Upper lobe of left lung (tissue), 4 donors: ENCODE results near the gene SH2B3.

Experiments
- EP300 ChIP-seq, 4 donors: sonication (generic); formaldehyde crosslinking; IDR thresholded peaks; one replicate each; pipeline ENCODE4 v1.5.1; 2017; ENCODE audit warnings: antibody characterized with exemption in 4 of 4, control low read depth in 2 of 4
- POLR2A ChIP-seq, 4 donors: fragments of 450-650 bp; IDR thresholded peaks; one replicate each; pipeline ENCODE4 v1.5.1; 2016 to 2017; ENCODE audit warnings: antibody characterized with exemption in 4 of 4, mild to moderate bottlenecking in 2 of 4
- POLR2AphosphoS5 ChIP-seq, 2 donors: sonication (generic); formaldehyde crosslinking; IDR thresholded peaks; one replicate each; pipeline ENCODE4 v1.5.1; 2017; ENCODE audit warnings: antibody characterized with exemption in 2 of 2
- TF ChIP-seq, protein P1 (sequence below), 6 experiments: fragments of 450-650 bp in 4 of 6; fragments of 200-600 bp in 2 of 6; sonication (generic) in 2 of 6; IDR thresholded peaks; one replicate each; pipeline ENCODE4 v1.5.1; 2016 to 2019; ENCODE audit warnings: antibody characterized with exemption in 6 of 6

DNA sequence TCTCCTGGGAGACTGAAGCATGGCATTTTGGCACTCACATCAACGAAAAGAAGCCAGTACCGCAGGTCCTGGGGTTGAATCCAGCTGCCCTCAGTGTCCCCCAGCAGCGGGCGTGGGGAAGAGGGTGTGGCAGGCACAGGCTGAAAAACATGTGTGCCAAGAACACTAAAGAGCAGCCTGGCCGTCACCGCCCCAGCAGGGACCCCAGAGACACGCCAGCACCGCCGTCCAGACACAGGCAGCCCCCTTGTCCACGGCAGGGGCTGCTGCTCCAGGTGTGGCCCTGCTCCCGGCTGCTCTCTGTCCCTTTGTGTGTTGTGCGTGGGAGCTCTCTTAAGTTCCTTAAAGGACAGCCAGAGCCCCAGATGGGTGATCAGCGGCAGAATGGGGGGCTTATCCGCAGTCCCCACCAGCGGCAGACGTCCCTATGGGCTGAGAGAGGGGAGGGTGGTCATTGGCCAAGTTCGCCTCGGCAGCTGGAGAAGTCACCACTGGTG, 37.4 kb upstream of the SH2B3 start:
- TF ChIP-seq POLR2A (IDR thresholded peaks at IDR 0.05) (no peak), POLR2AphosphoS5 (IDR thresholded peaks at IDR 0.05) (no peak), EP300 (IDR thresholded peaks at IDR 0.05) (no peak)
- TF ChIP-seq, protein P1, sequence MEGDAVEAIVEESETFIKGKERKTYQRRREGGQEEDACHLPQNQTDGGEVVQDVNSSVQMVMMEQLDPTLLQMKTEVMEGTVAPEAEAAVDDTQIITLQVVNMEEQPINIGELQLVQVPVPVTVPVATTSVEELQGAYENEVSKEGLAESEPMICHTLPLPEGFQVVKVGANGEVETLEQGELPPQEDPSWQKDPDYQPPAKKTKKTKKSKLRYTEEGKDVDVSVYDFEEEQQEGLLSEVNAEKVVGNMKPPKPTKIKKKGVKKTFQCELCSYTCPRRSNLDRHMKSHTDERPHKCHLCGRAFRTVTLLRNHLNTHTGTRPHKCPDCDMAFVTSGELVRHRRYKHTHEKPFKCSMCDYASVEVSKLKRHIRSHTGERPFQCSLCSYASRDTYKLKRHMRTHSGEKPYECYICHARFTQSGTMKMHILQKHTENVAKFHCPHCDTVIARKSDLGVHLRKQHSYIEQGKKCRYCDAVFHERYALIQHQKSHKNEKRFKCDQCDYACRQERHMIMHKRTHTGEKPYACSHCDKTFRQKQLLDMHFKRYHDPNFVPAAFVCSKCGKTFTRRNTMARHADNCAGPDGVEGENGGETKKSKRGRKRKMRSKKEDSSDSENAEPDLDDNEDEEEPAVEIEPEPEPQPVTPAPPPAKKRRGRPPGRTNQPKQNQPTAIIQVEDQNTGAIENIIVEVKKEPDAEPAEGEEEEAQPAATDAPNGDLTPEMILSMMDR (IDR thresholded peaks at IDR 0.05), result no peak
